Endothelial cell of umbilical vein (primary cell): ENCODE measurements around the gene CHST11. TPM values are rescaled to one million over a fixed set of nuclear protein-coding genes. Genes with fewer than 3 reads are reported as not detected.

Experiments
- BruUV-seq: library from RNA; stranded (reverse); fragments of 400-500 nt; replicated peaks from 2 replicates; lab custom pipeline; 2021; lab: Mats Ljungman, UMichigan
- CTCF ChIA-PET: fragments of 300-600, 350-600 bp; sonication (Branson Sonifier 250); formaldehyde crosslinking; loops from one replicate; lab custom pipeline; 2021; ENCODE audit warnings: antibody characterized with exemption, inconsistent platforms; lab: Charles Lee
- POLR2A ChIA-PET: fragments of 300-600, 350-600 bp; sonication (Branson Sonifier 250); formaldehyde crosslinking; loops from one replicate; lab custom pipeline; 2021; ENCODE audit warnings: antibody characterized with exemption, inconsistent platforms; lab: Charles Lee
- DNase-seq: peaks from one replicate; pipeline ENCODE4 v3.0.0-alpha.2; 2011; ENCODE audit warnings: low read depth, low spot score
- FAIRE-seq: peaks from 2 replicates; lab custom pipeline; 2011; peaks lifted over from hg19 to GRCh38; lab: Jason Lieb, UNC
- H2AFZ ChIP-seq: 2 replicates; pipeline ENCODE4 v1.6.0; 2012; ENCODE audit warnings: low read depth, low read length, control low read depth, inconsistent platforms
- H3K27ac ChIP-seq: 2 replicates; pipeline ENCODE4 v1.5.1; 2011; ENCODE audit warnings: low read depth, mild to moderate bottlenecking, control low read depth, low read length, moderate library complexity; ENCODE audit not compliant: insufficient read depth
- H3K27me3 ChIP-seq, 2 experiments: 2 replicates each; pipeline versions ENCODE4 v1.6.0 to v1.6.1; 2011; ENCODE audit warnings: low read length in 2 of 2, mixed read lengths in 1 of 2; ENCODE audit not compliant: control insufficient read depth in 2 of 2, insufficient read depth in 2 of 2
- H3K36me3 ChIP-seq, 2 experiments: 2 replicates in 1 of 2; 3 replicates in 1 of 2; pipeline ENCODE4 v1.5.1; 2011; ENCODE audit warnings: low read length in 2 of 2, mild to moderate bottlenecking in 1 of 2, moderate library complexity in 1 of 2; ENCODE audit not compliant: control insufficient read depth in 2 of 2, insufficient read depth in 2 of 2; ENCODE audit errors: extremely low read depth in 1 of 2
- H3K4me1 ChIP-seq: 3 replicates; pipeline ENCODE4 v1.5.1; 2011; ENCODE audit warnings: mild to moderate bottlenecking, low read length; ENCODE audit not compliant: control insufficient read depth, insufficient read depth; ENCODE audit errors: extremely low read depth
- H3K4me2 ChIP-seq: 2 replicates; pipeline ENCODE4 v1.6.1; 2011; ENCODE audit warnings: low read length, control low read depth, mixed read lengths; ENCODE audit not compliant: insufficient read depth
- H3K4me3 ChIP-seq, 3 experiments: fragments of 200-600 bp in 1 of 3; sonication (generic), shearing (Covaris generic) in 1 of 3; replicated peaks in 1 of 3; 2 replicates each; pipeline ENCODE4 v1.5.1; 2011 to 2016; ENCODE audit warnings: control low read depth in 3 of 3, low read length in 3 of 3, mild to moderate bottlenecking in 2 of 3, inconsistent platforms in 1 of 3, low read depth in 1 of 3, moderate library complexity in 1 of 3; ENCODE audit not compliant: insufficient read depth in 1 of 3
- H3K79me2 ChIP-seq: 2 replicates; pipeline ENCODE4 v1.6.0; 2012; ENCODE audit warnings: low read length, inconsistent platforms; ENCODE audit not compliant: control insufficient read depth, insufficient read depth
- H3K9ac ChIP-seq: replicated peaks from 2 replicates; pipeline ENCODE3; 2011; ENCODE audit warnings: low read length, control low read depth; ENCODE audit not compliant: insufficient read depth; ENCODE audit errors: extremely low read depth
- H3K9me1 ChIP-seq: replicated peaks from 3 replicates; pipeline ENCODE4 v1.6.0; 2011; ENCODE audit warnings: mild to moderate bottlenecking, low read length; ENCODE audit not compliant: control insufficient read depth, insufficient read depth; ENCODE audit errors: extremely low read depth
- H3K9me3 ChIP-seq: replicated peaks from 2 replicates; pipeline ENCODE4 v1.5.1; 2012; ENCODE audit warnings: low read length, inconsistent platforms; ENCODE audit not compliant: control insufficient read depth, insufficient read depth
- H4K20me1 ChIP-seq: replicated peaks from 2 replicates; pipeline ENCODE3; 2011; ENCODE audit warnings: mild to moderate bottlenecking, low read length; ENCODE audit not compliant: control insufficient read depth, insufficient read depth; ENCODE audit errors: extremely low read depth
- CTCF ChIP-seq, 2 donors: IDR thresholded peaks; 1 replicate in 1 of 2; 2 replicates in 1 of 2; pipeline ENCODE4 v1.5.1; 2011; ENCODE audit warnings: low read length in 2 of 2, mild to moderate bottlenecking in 2 of 2, moderate library complexity in 2 of 2, control low read depth in 1 of 2, inconsistent platforms in 1 of 2, low read depth in 1 of 2; ENCODE audit not compliant: insufficient read depth in 1 of 2; ENCODE audit errors: extremely low read depth in 1 of 2
- EZH2 ChIP-seq: IDR thresholded peaks from 2 replicates; pipeline ENCODE4 v1.6.1; 2012; ENCODE audit warnings: borderline replicate concordance, low read depth, mild to moderate bottlenecking, moderate library complexity, low read length, inconsistent platforms; ENCODE audit not compliant: severe bottlenecking
- FOS ChIP-seq: IDR thresholded peaks from 2 replicates; pipeline ENCODE4 v1.6.1; 2011; ENCODE audit warnings: mild to moderate bottlenecking, low read length, moderate library complexity, borderline replicate concordance; ENCODE audit not compliant: insufficient read depth
- GATA2 ChIP-seq: IDR thresholded peaks from 2 replicates; pipeline ENCODE4 v1.7.0; 2011; ENCODE audit warnings: low read depth, mild to moderate bottlenecking, moderate library complexity, mixed read lengths, low read length; ENCODE audit not compliant: insufficient read length, insufficient read depth
- JUN ChIP-seq: IDR thresholded peaks from 2 replicates; pipeline ENCODE4 v1.6.1; 2011; ENCODE audit warnings: borderline replicate concordance, low read depth; ENCODE audit not compliant: insufficient read length, insufficient read depth
- MAX ChIP-seq: IDR thresholded peaks from 2 replicates; pipeline ENCODE4 v1.6.1; 2011; ENCODE audit not compliant: insufficient read depth, insufficient read length
- MYC ChIP-seq: IDR thresholded peaks from one replicate; pipeline ENCODE4 v1.6.1; 2011; ENCODE audit warnings: mild to moderate bottlenecking, low read depth, low read length
- POLR2A ChIP-seq: IDR thresholded peaks from 2 replicates; pipeline ENCODE4 v1.6.1; 2012; ENCODE audit warnings: low read depth, mild to moderate bottlenecking, control low read depth, low read length
- POLR2AphosphoS5 ChIP-seq: IDR thresholded peaks from 2 replicates; pipeline ENCODE4 v1.6.1; 2012; ENCODE audit warnings: low read depth, mild to moderate bottlenecking, control low read depth, low read length, moderate library complexity; ENCODE audit not compliant: insufficient read depth
- dilution Hi-C: fragments of 300-500 bp; cut with MboI; formaldehyde crosslinking; loops from one replicate; pipeline ENCODE4 v1.15.0; 2019; ENCODE audit warnings: low sequenced_read_pairs; ENCODE audit not compliant: extremely low pct_ligation_motif_present
- intact Hi-C: fragments of 100-400 bp; cut with micrococcal nuclease; formaldehyde crosslinking; loops from one replicate; pipeline ENCODE4 v1.10.0; 2022
- polyA plus RNA-seq, 4 experiments: library from polyadenylated mRNA; depleted of rRNA in 3 of 4; stranded (reverse) in 3 of 4; unstranded in 1 of 4; fragments of >200 nt; gene quantifications; 2 replicates each; pipeline versions ENCODE4 v1.2.1 to v1.2.3, GENCODE V29; 2011 to 2012; ENCODE audit warnings: missing spikeins in 1 of 4
- total RNA-seq: library from RNA; stranded (reverse); gene quantifications from 2 replicates; pipeline ENCODE4 v1.2.3, GENCODE V29; 2021

Gene CHST11
- total and polyA plus RNA-seq, 2 donors (not counting 3 experiments of a cell fraction or from before 2014, with no cell fraction given): 19.7 to 20.9 TPM

GRCh38 chr12:104738776-104739642 lies 282.3 kb downstream of the CHST11 start:
- H3K27me3 ChIP-seq: no peaks in the 10 kb centered on the region
- no peaks in the 10 kb centered on the region for H3K9me3 ChIP-seq
- no peak for FAIRE-seq
- H2AFZ ChIP-seq: no peak overlapping the region
- H3K4me1 ChIP-seq: no peaks in the 10 kb centered on the region
- no peaks in the 10 kb centered on the region for H3K79me2 ChIP-seq
- TF ChIP-seq MYC (no peak), JUN (no peak), POLR2AphosphoS5 (no peak), MAX (no peak), GATA2 (no peak), EZH2 (no peak), POLR2A (no peak), FOS (no peak), CTCF (IDR thresholded peaks at IDR 0.05; ENCODE audit: extremely low read depth in 1 of 2, insufficient read depth in 1 of 2, low read depth in 1 of 2, low read length in 2 of 2) (no peak)
- no TSS peak for BruUV-seq
- no peak for DNase-seq
- H3K9me1 ChIP-seq: no peaks in the 10 kb centered on the region
- POLR2A ChIA-PET: no interaction called here
- CTCF ChIA-PET: interaction anchor here (1.4 to 3.0 kb wide), 2 partner anchors 10 to 357 kb away, joined by 3 to 10 read pairs; no protein-coding TSS in a partner anchor
- no peaks in the 10 kb centered on the region for H4K20me1 ChIP-seq
- H3K4me2 ChIP-seq: no peak overlapping the region
- no peak overlapping the region for H3K9ac ChIP-seq
- H3K27ac ChIP-seq: no peak overlapping the region
- intact Hi-C loops: no loop called here
- no peak overlapping the region for H3K4me3 ChIP-seq
- dilution Hi-C loops: no loop called here
- H3K36me3 ChIP-seq: no peaks in the 10 kb centered on the region
